SK-N-SH treated with all-trans-retinoic acid at 6 μM for 48 hours (cell line): ENCODE measurements around the gene MT1X.

Experiments used
- ATAC-seq: fragments of 200-7000 bp; cut with Tn5 transposase; 3 replicates; pipeline ENCODE4 v1.9.1; 2020; ENCODE audit warnings: mild to moderate bottlenecking, moderate library complexity
- BACH2 ChIP-seq: fragments of 250-450 bp; sonication (Bioruptor Pico); IDR thresholded peaks from 2 replicates; pipeline ENCODE4 v1.9.0; 2021; ENCODE audit warnings: mild to moderate bottlenecking, borderline replicate concordance
- CSDC2 ChIP-seq: fragments of 250-450 bp; sonication (Bioruptor Pico); IDR thresholded peaks from 2 replicates; pipeline ENCODE4 v1.5.0; 2020; ENCODE audit warnings: mild to moderate bottlenecking, moderate library complexity
- ESRRG ChIP-seq: fragments of 250-450 bp; sonication (Bioruptor Pico); IDR thresholded peaks from 2 replicates; pipeline ENCODE4 v1.6.1; 2021; ENCODE audit warnings: mild to moderate bottlenecking
- GLIS3 ChIP-seq: fragments of 250-450 bp; sonication (Bioruptor Pico); IDR thresholded peaks from 2 replicates; pipeline ENCODE4 v1.5.0; 2020; ENCODE audit warnings: mild to moderate bottlenecking, moderate library complexity
- ISL1 ChIP-seq: fragments of 250-450 bp; sonication (Bioruptor Pico); IDR thresholded peaks from 2 replicates; pipeline ENCODE4 v2.1.2; 2022; ENCODE audit warnings: mild to moderate bottlenecking, moderate library complexity
- OSR1 ChIP-seq: fragments of 250-450 bp; sonication (Bioruptor Pico); IDR thresholded peaks from 2 replicates; pipeline ENCODE4 v1.8.0; 2022; ENCODE audit warnings: moderate library complexity, mild to moderate bottlenecking, inconsistent platforms
- PPARA ChIP-seq: fragments of 250-450 bp; sonication (Bioruptor Pico); IDR thresholded peaks from 2 replicates; pipeline ENCODE4 v1.5.0; 2020; ENCODE audit warnings: mild to moderate bottlenecking, borderline replicate concordance
- RARB ChIP-seq: fragments of 250-450 bp; sonication (Bioruptor Pico); IDR thresholded peaks from 2 replicates; pipeline ENCODE4 v1.8.0; 2021; ENCODE audit warnings: mild to moderate bottlenecking, moderate library complexity
- SNAI2 ChIP-seq: fragments of 250-450 bp; sonication (Bioruptor Pico); IDR thresholded peaks from 2 replicates; pipeline ENCODE4 v1.5.0; 2020; ENCODE audit warnings: mild to moderate bottlenecking, moderate library complexity
- TCF4 ChIP-seq: fragments of 250-450 bp; sonication (Bioruptor Pico); IDR thresholded peaks from 2 replicates; pipeline ENCODE4 v1.8.0; 2021; ENCODE audit warnings: mild to moderate bottlenecking, moderate library complexity, borderline replicate concordance
- TOX ChIP-seq: fragments of 250-450 bp; sonication (Bioruptor Pico); IDR thresholded peaks from 2 replicates; pipeline ENCODE4 v1.8.0; 2021; ENCODE audit warnings: mild to moderate bottlenecking, moderate library complexity, borderline replicate concordance
- ZC3H10 ChIP-seq: fragments of 250-450 bp; sonication (Bioruptor Pico); IDR thresholded peaks from 2 replicates; pipeline ENCODE4 v1.5.1; 2021; ENCODE audit warnings: mild to moderate bottlenecking, moderate library complexity
- ZFP3 ChIP-seq: fragments of 250-450 bp; sonication (Bioruptor Pico); IDR thresholded peaks from 2 replicates; pipeline ENCODE4 v1.5.0; 2020; ENCODE audit warnings: mild to moderate bottlenecking, moderate library complexity
- ZNF565 ChIP-seq: fragments of 450-650 bp; formaldehyde crosslinking; conservative IDR thresholded peaks from 2 replicates; pipeline ENCODE4 v1.5.0; 2020; ENCODE audit warnings: low read depth, mild to moderate bottlenecking, moderate library complexity
- ZNF70 ChIP-seq: fragments of 450-650 bp; formaldehyde crosslinking; IDR thresholded peaks from 2 replicates; pipeline ENCODE4 v1.5.0; 2020; ENCODE audit warnings: mild to moderate bottlenecking, moderate library complexity
- ZNF8 ChIP-seq: fragments of 450-650 bp; formaldehyde crosslinking; IDR thresholded peaks from 2 replicates; pipeline ENCODE4 v1.5.0; 2020; ENCODE audit warnings: mild to moderate bottlenecking, moderate library complexity
- TF ChIP-seq, protein P1 (sequence below): fragments of 250-450 bp; sonication (Bioruptor Pico); IDR thresholded peaks from 2 replicates; pipeline ENCODE4 v1.5.1; 2021; ENCODE audit warnings: mild to moderate bottlenecking, moderate library complexity
- TF ChIP-seq, protein P2 (sequence below): fragments of 250-450 bp; sonication (Bioruptor Pico); IDR thresholded peaks from 2 replicates; pipeline ENCODE4 v1.5.1; 2020; ENCODE audit warnings: low read depth, mild to moderate bottlenecking, moderate library complexity

MT1X gene

DNA sequence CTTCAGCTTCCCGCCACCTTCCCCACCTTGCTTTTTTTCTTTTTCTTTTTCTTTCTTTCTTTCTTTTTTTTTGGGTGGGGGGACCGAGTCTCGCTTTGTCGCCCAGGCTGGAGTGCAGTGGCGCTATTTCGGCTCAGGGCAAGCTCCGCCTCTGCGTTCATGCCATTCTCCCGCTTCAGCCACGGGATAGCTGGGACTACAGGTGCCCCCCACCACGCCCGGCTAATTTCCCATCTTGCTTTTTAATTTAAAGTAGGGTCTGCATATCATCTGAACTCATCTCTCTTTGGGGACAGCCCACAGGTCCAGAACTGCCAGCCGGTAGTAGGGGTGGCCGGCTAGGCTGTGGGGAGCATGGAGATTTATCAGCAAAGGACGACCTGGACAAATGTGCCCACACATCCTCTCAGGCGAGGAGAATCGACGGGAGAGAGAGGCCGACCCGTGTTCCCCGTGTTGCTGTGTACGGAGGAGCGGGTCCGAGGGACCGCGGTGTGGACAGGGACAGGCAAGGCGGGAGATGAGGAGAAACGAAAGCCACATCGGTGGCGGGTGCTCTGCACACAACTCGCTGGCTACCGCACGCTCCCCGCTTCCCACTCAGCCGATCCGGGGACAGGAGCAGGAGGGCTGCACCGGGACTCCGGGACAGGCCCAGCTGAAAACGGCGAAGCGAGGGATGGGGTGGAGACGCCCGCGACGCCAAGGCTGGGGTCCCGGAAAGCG lies 47.4 kb upstream of the MT1X start:
- TF ChIP-seq, protein P1, sequence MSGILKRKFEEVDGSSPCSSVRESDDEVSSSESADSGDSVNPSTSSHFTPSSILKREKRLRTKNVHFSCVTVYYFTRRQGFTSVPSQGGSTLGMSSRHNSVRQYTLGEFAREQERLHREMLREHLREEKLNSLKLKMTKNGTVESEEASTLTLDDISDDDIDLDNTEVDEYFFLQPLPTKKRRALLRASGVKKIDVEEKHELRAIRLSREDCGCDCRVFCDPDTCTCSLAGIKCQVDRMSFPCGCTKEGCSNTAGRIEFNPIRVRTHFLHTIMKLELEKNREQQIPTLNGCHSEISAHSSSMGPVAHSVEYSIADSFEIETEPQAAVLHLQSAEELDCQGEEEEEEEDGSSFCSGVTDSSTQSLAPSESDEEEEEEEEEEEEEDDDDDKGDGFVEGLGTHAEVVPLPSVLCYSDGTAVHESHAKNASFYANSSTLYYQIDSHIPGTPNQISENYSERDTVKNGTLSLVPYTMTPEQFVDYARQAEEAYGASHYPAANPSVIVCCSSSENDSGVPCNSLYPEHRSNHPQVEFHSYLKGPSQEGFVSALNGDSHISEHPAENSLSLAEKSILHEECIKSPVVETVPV (CRISPR knock-in tag): no peak
- no peak for TF ChIP-seq CSDC2 (CRISPR knock-in tag)
- no peak for TF ChIP-seq ESRRG (CRISPR knock-in tag)
- TF ChIP-seq TOX: no peak
- TF ChIP-seq TCF4 (CRISPR knock-in tag): no peak
- TF ChIP-seq OSR1 (CRISPR knock-in tag): no peak
- TF ChIP-seq SNAI2 (CRISPR knock-in tag): no peak
- peak; percentile 20 for ATAC-seq

DNA sequence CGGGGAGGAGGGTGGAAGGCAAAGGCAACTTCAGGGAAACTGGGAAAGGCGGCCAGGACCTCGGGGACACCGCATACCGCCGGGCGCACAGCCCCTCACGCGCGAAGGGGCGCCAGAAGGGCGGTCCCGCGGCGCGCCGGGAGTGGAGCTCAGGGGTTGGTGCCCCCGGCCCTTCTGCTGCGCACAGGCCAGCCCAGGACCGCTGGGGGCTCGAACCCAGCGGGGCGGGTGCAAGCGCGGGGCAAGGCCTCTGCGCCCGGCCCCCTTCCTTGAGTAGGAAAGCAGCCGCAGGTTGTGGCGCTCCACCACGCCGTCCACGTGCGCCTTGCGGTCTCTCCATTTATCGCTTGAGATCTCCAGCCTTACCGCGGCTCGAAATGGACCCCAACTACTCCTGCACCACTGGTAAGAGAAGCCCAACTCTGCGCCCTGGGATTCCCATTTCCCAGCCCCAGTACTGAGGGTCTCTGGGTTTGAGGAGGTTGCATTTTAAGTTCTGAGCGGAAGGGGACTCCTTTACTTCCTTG lies 46.8 kb upstream of the MT1X start:
- ATAC-seq: no peak

DNA sequence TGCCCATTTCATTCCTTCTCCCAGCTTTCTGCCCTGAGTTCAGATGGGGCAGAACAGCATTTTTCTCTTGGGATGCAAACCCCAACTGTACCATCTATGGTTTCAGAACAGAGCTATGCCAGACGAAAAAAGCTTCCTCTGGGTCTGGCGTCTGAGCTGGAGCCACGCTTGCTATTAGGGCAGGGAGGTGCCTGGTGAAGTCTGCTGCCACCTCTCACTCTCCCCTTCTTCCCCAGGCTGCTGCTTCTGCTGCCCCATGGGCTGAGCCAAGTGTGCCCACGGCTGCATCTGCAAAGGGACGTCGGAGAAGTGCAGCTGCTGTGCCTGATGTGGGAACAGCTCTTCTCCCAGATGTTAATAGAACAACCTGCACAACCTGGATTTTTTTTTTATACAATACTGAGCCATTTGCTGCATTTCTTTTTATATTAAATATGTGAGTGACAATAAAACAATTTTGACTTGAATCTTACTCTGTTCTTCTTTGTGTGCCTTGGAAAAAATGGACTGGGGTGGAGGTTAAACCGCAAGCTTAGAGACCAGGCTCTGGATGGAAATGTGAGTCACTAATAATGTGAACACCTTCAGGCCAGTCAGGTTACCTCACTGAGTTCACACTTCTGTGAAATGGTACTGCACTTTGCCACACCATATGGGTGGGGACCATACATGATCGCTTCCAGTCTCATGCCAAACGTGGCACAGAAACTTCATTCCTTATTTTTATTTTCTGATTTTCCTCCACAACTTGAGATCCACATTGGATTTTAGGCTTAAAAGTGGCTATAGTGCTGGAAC lies 45.5 kb upstream of the MT1X start:
- ATAC-seq: no peak
- TF ChIP-seq, protein P1 (CRISPR knock-in tag): no peak
- TF ChIP-seq ESRRG (CRISPR knock-in tag): no peak
- TF ChIP-seq ZNF565 (CRISPR knock-in tag): no peak
- no peak for TF ChIP-seq SNAI2 (CRISPR knock-in tag)

More for the DNA sequence above, 46.8 kb upstream of the MT1X start:
- TF ChIP-seq, protein P2, sequence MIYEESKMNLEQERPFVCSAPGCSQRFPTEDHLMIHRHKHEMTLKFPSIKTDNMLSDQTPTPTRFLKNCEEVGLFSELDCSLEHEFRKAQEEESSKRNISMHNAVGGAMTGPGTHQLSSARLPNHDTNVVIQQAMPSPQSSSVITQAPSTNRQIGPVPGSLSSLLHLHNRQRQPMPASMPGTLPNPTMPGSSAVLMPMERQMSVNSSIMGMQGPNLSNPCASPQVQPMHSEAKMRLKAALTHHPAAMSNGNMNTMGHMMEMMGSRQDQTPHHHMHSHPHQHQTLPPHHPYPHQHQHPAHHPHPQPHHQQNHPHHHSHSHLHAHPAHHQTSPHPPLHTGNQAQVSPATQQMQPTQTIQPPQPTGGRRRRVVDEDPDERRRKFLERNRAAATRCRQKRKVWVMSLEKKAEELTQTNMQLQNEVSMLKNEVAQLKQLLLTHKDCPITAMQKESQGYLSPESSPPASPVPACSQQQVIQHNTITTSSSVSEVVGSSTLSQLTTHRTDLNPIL (CRISPR knock-in tag): no peak
- no peak for TF ChIP-seq ISL1
- TF ChIP-seq GLIS3 (CRISPR knock-in tag): no peak
- no peak for TF ChIP-seq ZNF8 (CRISPR knock-in tag)
- TF ChIP-seq OSR1 (CRISPR knock-in tag): no peak
- TF ChIP-seq PPARA (CRISPR knock-in tag): no peak
- no peak for TF ChIP-seq ESRRG (CRISPR knock-in tag)
- TF ChIP-seq ZNF70: no peak

DNA sequence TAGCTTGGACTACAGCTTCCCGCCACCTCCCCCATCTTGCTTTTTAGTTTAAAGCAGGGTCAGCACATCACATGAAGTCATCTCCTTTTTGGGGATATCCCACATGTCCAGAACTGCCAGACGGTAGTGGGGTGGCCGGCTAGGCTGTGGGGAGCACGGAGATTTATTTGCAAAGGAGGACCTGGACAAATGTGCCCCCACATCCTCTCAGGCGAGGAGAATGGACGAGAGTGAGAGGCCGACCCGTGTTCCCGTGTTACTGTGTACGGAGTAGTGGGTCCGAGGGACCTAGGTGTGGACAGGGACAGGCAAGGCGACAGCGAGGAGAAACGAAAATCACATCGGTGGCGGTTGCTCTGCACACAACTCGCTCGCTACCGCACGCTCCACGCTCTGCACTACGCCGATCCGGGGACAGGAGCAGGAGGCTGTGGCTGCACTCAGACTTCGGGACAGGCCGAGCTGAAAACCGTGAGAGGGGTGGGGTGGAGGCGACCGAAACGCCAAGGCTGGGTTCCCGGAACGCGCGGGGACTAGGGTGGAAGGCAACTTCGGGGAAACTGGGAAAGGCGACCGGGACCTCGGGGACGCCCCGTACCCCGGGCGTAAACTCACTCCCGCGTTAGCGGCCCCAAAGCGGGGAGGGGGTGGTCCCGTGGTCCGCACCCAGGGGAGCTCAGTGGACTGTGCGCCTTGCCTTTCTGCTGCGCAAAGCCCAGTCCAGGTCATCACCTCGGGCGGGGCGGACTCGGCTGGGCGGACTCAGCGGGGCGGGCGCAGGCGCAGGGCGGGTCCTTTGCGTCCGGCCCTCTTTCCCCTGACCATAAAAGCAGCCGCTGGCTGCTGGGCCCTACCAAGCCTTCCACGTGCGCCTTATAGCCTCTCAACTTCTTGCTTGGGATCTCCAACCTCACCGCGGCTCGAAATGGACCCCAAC lies 44.2 kb upstream of the MT1X start, which contains the start of gene MT1A:
Gene MT1A (plus strand): TSS at position 853 of the 937 bp plus-strand sequence. CDS start 73 bp downstream, at position 926.
- peak; percentile 78 for ATAC-seq

DNA sequence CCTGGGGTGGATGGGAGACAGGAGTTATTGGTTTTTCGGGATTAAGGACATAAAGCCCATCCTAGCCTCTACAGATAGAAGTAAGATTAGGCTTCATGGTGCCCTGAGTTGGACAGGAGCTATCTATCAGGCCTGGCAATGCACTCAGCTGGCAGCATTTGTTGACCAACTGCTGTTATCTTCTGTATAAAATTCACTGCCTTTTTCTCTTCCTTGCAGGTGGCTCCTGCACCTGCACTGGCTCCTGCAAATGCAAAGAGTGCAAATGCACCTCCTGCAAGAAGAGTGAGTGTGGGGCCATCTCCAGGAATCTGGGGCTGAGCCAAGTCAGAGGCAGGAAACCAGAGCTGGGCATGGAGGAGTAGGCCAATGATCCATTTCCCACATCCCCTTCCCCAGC lies 43.2 kb upstream of the MT1X start:
- ATAC-seq: no peak
- TF ChIP-seq CSDC2 (CRISPR knock-in tag) (no peak), OSR1 (CRISPR knock-in tag) (no peak), ZNF70 (no peak), PPARA (CRISPR knock-in tag) (no peak), GLIS3 (CRISPR knock-in tag) (no peak), ZNF565 (CRISPR knock-in tag) (no peak), ZC3H10 (CRISPR knock-in tag) (no peak), BACH2 (CRISPR knock-in tag) (no peak), ZNF8 (CRISPR knock-in tag) (no peak), RARB (no peak), ZFP3 (no peak)
- TF ChIP-seq, protein P2 (CRISPR knock-in tag): no peak

More for the DNA sequence above, 44.2 kb upstream of the MT1X start, which contains the start of gene MT1A:
- TF ChIP-seq ZC3H10 (CRISPR knock-in tag) (no peak), GLIS3 (CRISPR knock-in tag) (no peak), BACH2 (CRISPR knock-in tag) (no peak), RARB (no peak), CSDC2 (CRISPR knock-in tag) (no peak), PPARA (CRISPR knock-in tag) (no peak)
